ENCODE data around the gene SNAPC2. TPM values are rescaled to one million over a fixed set of nuclear protein-coding genes. Genes with fewer than 3 reads are reported as not detected.

The SNAPC2 gene
- total and polyA plus RNA-seq, 2 donors from 2014 or later = 18.4 to 24.3 TPM

- Histone ChIP-seq H3K27ac (ENCODE audit: low read depth in 2 of 2, low read length in 2 of 2) (no peak overlapping the region), H3K27me3 (ENCODE audit: control insufficient read depth, insufficient read depth, low read length) (no peaks in the 10 kb centered on the region), H3K9me3 (ENCODE audit: control insufficient read depth in 2 of 3, insufficient read depth in 1 of 3, low read length in 3 of 3) (no peaks in the 10 kb centered on the region), H3K4me3 (ENCODE audit: low read length in 3 of 3) (no peak overlapping the region), H3K9ac (ENCODE audit: low read length in 3 of 3) (no peak overlapping the region), H3K36me3 (ENCODE audit: control insufficient read depth in 2 of 3, insufficient read depth in 3 of 3, low read length in 3 of 3) (peaks cover 2 to 22% (median 21%) of the 10 kb centered on the region in 3 donors), H3K4me1 (ENCODE audit: control insufficient read depth in 2 of 3, insufficient read depth in 2 of 3, low read depth in 1 of 3, low read length in 3 of 3) (peaks cover 0 to 14% (median 10%) of the 10 kb centered on the region in 3 donors)
- TF ChIP-seq, protein P1, sequence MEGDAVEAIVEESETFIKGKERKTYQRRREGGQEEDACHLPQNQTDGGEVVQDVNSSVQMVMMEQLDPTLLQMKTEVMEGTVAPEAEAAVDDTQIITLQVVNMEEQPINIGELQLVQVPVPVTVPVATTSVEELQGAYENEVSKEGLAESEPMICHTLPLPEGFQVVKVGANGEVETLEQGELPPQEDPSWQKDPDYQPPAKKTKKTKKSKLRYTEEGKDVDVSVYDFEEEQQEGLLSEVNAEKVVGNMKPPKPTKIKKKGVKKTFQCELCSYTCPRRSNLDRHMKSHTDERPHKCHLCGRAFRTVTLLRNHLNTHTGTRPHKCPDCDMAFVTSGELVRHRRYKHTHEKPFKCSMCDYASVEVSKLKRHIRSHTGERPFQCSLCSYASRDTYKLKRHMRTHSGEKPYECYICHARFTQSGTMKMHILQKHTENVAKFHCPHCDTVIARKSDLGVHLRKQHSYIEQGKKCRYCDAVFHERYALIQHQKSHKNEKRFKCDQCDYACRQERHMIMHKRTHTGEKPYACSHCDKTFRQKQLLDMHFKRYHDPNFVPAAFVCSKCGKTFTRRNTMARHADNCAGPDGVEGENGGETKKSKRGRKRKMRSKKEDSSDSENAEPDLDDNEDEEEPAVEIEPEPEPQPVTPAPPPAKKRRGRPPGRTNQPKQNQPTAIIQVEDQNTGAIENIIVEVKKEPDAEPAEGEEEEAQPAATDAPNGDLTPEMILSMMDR (IDR thresholded peaks at IDR 0.05; ENCODE audit: borderline replicate concordance, extremely low read depth, insufficient read depth) = no peak
- intact Hi-C loops (cut with DNase I) = no loop called here
- FAIRE-seq (no peak), DNase-seq (no peak)
Observed at GRCh38 chr19:7971553-7972520, 51.7 kb downstream of the SNAPC2 start.

Other genes starting within 250 kb of the SNAPC2 start
- gene MCEMP1, start 243.2 kb upstream of the SNAPC2 start, total RNA-seq = 0.38 TPM
- 0.28 TPM for gene MCEMP1, start 243.2 kb upstream of the SNAPC2 start, polyA plus RNA-seq (ENCODE audit: insufficient read depth, low read depth, low replicate concordance)
- gene TRAPPC5, start 239.5 kb upstream of the SNAPC2 start, total RNA-seq = 82.6 TPM
- 222 TPM for gene TRAPPC5, start 239.5 kb upstream of the SNAPC2 start, polyA plus RNA-seq (ENCODE audit: insufficient read depth, low read depth, low replicate concordance)
- gene FCER2, start 218.2 kb upstream of the SNAPC2 start, total RNA-seq = 1.0 TPM
- not detected for gene FCER2, start 218.2 kb upstream of the SNAPC2 start, polyA plus RNA-seq (ENCODE audit: insufficient read depth, low read depth, low replicate concordance)
- gene CLEC4G, start 188.2 kb upstream of the SNAPC2 start, total RNA-seq = 0.72 TPM
- 1.1 TPM for gene CLEC4G, start 188.2 kb upstream of the SNAPC2 start, polyA plus RNA-seq (ENCODE audit: insufficient read depth, low read depth, low replicate concordance)
- gene CD209, start 172.8 kb upstream of the SNAPC2 start, total RNA-seq = 11.7 TPM
- gene CD209, start 172.8 kb upstream of the SNAPC2 start, polyA plus RNA-seq (ENCODE audit: insufficient read depth, low read depth, low replicate concordance) = 1.2 TPM
- 0.54 TPM for gene CLEC4M, start 157.1 kb upstream of the SNAPC2 start, total RNA-seq
- not detected for gene CLEC4M, start 157.1 kb upstream of the SNAPC2 start, polyA plus RNA-seq (ENCODE audit: insufficient read depth, low read depth, low replicate concordance)
- 15.9 TPM for gene EVI5L, start 90.1 kb upstream of the SNAPC2 start, total RNA-seq
- gene EVI5L, start 90.1 kb upstream of the SNAPC2 start, polyA plus RNA-seq (ENCODE audit: insufficient read depth, low read depth, low replicate concordance) = 14.5 TPM
- gene PRR36, start 45.9 kb upstream of the SNAPC2 start, total RNA-seq = 4.2 TPM
- gene PRR36, start 45.9 kb upstream of the SNAPC2 start, polyA plus RNA-seq (ENCODE audit: insufficient read depth, low read depth, low replicate concordance) = 1.1 TPM
- 9.1 TPM for gene LRRC8E, start 31.8 kb upstream of the SNAPC2 start, total RNA-seq
- 2.2 TPM for gene LRRC8E, start 31.8 kb upstream of the SNAPC2 start, polyA plus RNA-seq (ENCODE audit: insufficient read depth, low read depth, low replicate concordance)
- 37.0 TPM for gene MAP2K7, start 16.5 kb upstream of the SNAPC2 start, total RNA-seq
- gene MAP2K7, start 16.5 kb upstream of the SNAPC2 start, polyA plus RNA-seq (ENCODE audit: insufficient read depth, low read depth, low replicate concordance) = 16.7 TPM
- 0.44 TPM for gene TGFBR3L, start 5.5 kb upstream of the SNAPC2 start, total RNA-seq
- 1.5 TPM for gene TGFBR3L, start 5.5 kb upstream of the SNAPC2 start, polyA plus RNA-seq (ENCODE audit: insufficient read depth, low read depth, low replicate concordance)
- 25.9 TPM for gene CTXN1, start 5.8 kb downstream of the SNAPC2 start, total RNA-seq
- gene CTXN1, start 5.8 kb downstream of the SNAPC2 start, polyA plus RNA-seq (ENCODE audit: insufficient read depth, low read depth, low replicate concordance) = 8.9 TPM
- 57.8 TPM for gene TIMM44, start 23.3 kb downstream of the SNAPC2 start, total RNA-seq
- 46.7 TPM for gene TIMM44, start 23.3 kb downstream of the SNAPC2 start, polyA plus RNA-seq (ENCODE audit: insufficient read depth, low read depth, low replicate concordance)
- 64.7 TPM for gene ELAVL1, start 85.3 kb downstream of the SNAPC2 start, total RNA-seq
- 34.6 TPM for gene ELAVL1, start 85.3 kb downstream of the SNAPC2 start, polyA plus RNA-seq (ENCODE audit: insufficient read depth, low read depth, low replicate concordance)
- not detected for gene CCL25, start 132.4 kb downstream of the SNAPC2 start, total RNA-seq
- not detected for gene CCL25, start 132.4 kb downstream of the SNAPC2 start, polyA plus RNA-seq (ENCODE audit: insufficient read depth, low read depth, low replicate concordance)
- 0.44 TPM for gene FBN3, start 229.3 kb downstream of the SNAPC2 start, total RNA-seq
- gene FBN3, start 229.3 kb downstream of the SNAPC2 start, polyA plus RNA-seq (ENCODE audit: insufficient read depth, low read depth, low replicate concordance) = 0.56 TPM

Measured in kidney (tissue), 14 donors.